Vagina (tissue), 2 donors: ENCODE measurements around the gene SMG9.

Experiments
- CTCF ChIP-seq, 3 experiments: fragments of 450-650 bp in 2 of 3; fragments of 200-600 bp in 1 of 3; sonication (generic) in 1 of 3; IDR thresholded peaks; one replicate each; pipeline ENCODE4 v1.5.1; 2017 to 2019; ENCODE audit warnings: antibody characterized with exemption in 3 of 3, mild to moderate bottlenecking in 2 of 3, moderate library complexity in 2 of 3
- POLR2A ChIP-seq, 2 donors: fragments of 450-650 bp; IDR thresholded peaks; one replicate each; pipeline ENCODE4 v1.6.1; 2017; ENCODE audit warnings: antibody characterized with exemption in 2 of 2, mild to moderate bottlenecking in 2 of 2, moderate library complexity in 2 of 2
- POLR2AphosphoS5 ChIP-seq, 2 donors: sonication (generic); formaldehyde crosslinking; IDR thresholded peaks; one replicate each; pipeline ENCODE4 v1.9.0; 2017; ENCODE audit warnings: antibody characterized with exemption in 2 of 2, mild to moderate bottlenecking in 2 of 2, low read depth in 1 of 2; ENCODE audit not compliant: insufficient read depth in 1 of 2

- TF ChIP-seq POLR2A (IDR thresholded peaks at IDR 0.05) (no peak), CTCF (IDR thresholded peaks at IDR 0.05) (no peak), POLR2AphosphoS5 (IDR thresholded peaks at IDR 0.05; ENCODE audit: insufficient read depth in 1 of 2, low read depth in 1 of 2) (no peak)
Observed at GRCh38 chr19:43683905-43684304, 70.9 kb downstream of the SMG9 start.
